Tibial nerve (tissue), 4 donors: ENCODE results near the gene CCDC185. TPM values are rescaled to one million over a fixed set of nuclear protein-coding genes. Genes with fewer than 3 reads are reported as not detected.

Experiments used
- DNase-seq, 2 donors: peaks; one replicate each; pipeline ENCODE4 v3.0.0-alpha.2; 2019; ENCODE audit warnings: low spot score in 2 of 2
- H3K27ac ChIP-seq, 4 donors: fragments of 200-600 bp; sonication (generic) in 3 of 4; one replicate each; pipeline ENCODE4 v1.5.1; 2017 to 2019; ENCODE audit warnings: mild to moderate bottlenecking in 1 of 4
- H3K27me3 ChIP-seq, 2 donors: fragments of 200-600 bp; sonication (generic) in 1 of 2; one replicate each; pipeline versions ENCODE4 v1.5.1 to v1.6.0; 2017 to 2019
- H3K36me3 ChIP-seq, 3 donors: fragments of 200-600 bp; sonication (generic); one replicate each; pipeline ENCODE4 v1.5.1; 2018 to 2019
- H3K4me1 ChIP-seq, 4 donors: fragments of 200-600 bp; sonication (generic) in 3 of 4; one replicate each; pipeline ENCODE4 v1.5.1; 2017 to 2019
- H3K4me3 ChIP-seq, 4 donors: fragments of 200-600 bp; sonication (generic) in 3 of 4; one replicate each; pipeline ENCODE4 v1.5.1; 2017 to 2019; ENCODE audit warnings: mild to moderate bottlenecking in 1 of 4, moderate library complexity in 1 of 4
- H3K9me3 ChIP-seq, 4 donors: fragments of 200-600 bp; sonication (generic) in 3 of 4; one replicate each; pipeline ENCODE4 v1.5.1; 2017 to 2019
- CTCF ChIP-seq, 5 experiments: fragments of 200-600 bp in 3 of 5; fragments of 450-650 bp in 2 of 5; sonication (generic) in 3 of 5; IDR thresholded peaks; one replicate each; pipeline ENCODE4 v1.5.1; 2016 to 2019; ENCODE audit warnings: antibody characterized with exemption in 5 of 5, mild to moderate bottlenecking in 3 of 5, moderate library complexity in 2 of 5
- EP300 ChIP-seq, 2 donors: sonication (generic); formaldehyde crosslinking; IDR thresholded peaks; one replicate each; pipeline ENCODE4 v1.6.1; 2017; ENCODE audit warnings: antibody characterized with exemption in 2 of 2, mild to moderate bottlenecking in 1 of 2
- POLR2A ChIP-seq, 2 donors: fragments of 450-650 bp; IDR thresholded peaks; one replicate each; pipeline ENCODE4 v1.6.1; 2017; ENCODE audit warnings: antibody characterized with exemption in 2 of 2, mild to moderate bottlenecking in 2 of 2, moderate library complexity in 2 of 2
- WGBS, 2 donors: methylation state at CpG; one replicate each; pipeline ENCODE4 v1.1.5; 2018; 5-methylcytosine and 5-hydroxymethylcytosine counted together
- total RNA-seq, 4 donors: library from RNA; depleted of rRNA; stranded (reverse); fragments of >200 nt; gene quantifications; one replicate each; pipeline ENCODE4 v1.1.0, GENCODE V29; 2016

CCDC185 gene
- total RNA-seq, 4 donors from 2014 or later, result not detected

- Histone ChIP-seq H3K36me3 (no peaks in the 10 kb centered on the region), H3K27me3 (no peaks in the 10 kb centered on the region), H3K4me3 (no peak overlapping the region), H3K27ac (no peak overlapping the region), H3K4me1 (no peaks in the 10 kb centered on the region), H3K9me3 (no peaks in the 10 kb centered on the region)
- 47 to 89% methylated on average over 1 to 2 of the region's 2 CpGs for WGBS, 2 donors
- TF ChIP-seq POLR2A (IDR thresholded peaks at IDR 0.05) (no peak), EP300 (IDR thresholded peaks at IDR 0.05) (no peak), CTCF (IDR thresholded peaks at IDR 0.05) (no peak)
- DNase-seq, result no peak
Observed at GRCh38 chr1:223417444-223417843, 24.2 kb downstream of the CCDC185 start.

GRCh38 chr1:223417903-223418663 lies 24.9 kb downstream of the CCDC185 start:
- 59 to 65% methylated on average over 7 of the region's 7 CpGs for WGBS, 2 donors
- no peaks in the 10 kb centered on the region for H3K27me3 ChIP-seq
- no peak for DNase-seq
- no peaks in the 10 kb centered on the region for H3K4me1 ChIP-seq
- H3K4me3 ChIP-seq, result no peak overlapping the region
- no peak overlapping the region for H3K27ac ChIP-seq
- H3K36me3 ChIP-seq, result no peaks in the 10 kb centered on the region
- TF ChIP-seq POLR2A (IDR thresholded peaks at IDR 0.05), result no peak
- no peak for TF ChIP-seq EP300 (IDR thresholded peaks at IDR 0.05)
- no peak for TF ChIP-seq CTCF (IDR thresholded peaks at IDR 0.05)
- no peaks in the 10 kb centered on the region for H3K9me3 ChIP-seq

- no peaks in the 10 kb centered on the region for H3K9me3 ChIP-seq
- H3K36me3 ChIP-seq, result no peaks in the 10 kb centered on the region
- H3K4me3 ChIP-seq, result no peak overlapping the region
- no peak overlapping the region for H3K27ac ChIP-seq
- DNase-seq, result no peak
- H3K27me3 ChIP-seq, result no peaks in the 10 kb centered on the region
- H3K4me1 ChIP-seq, result no peaks in the 10 kb centered on the region
- TF ChIP-seq CTCF (IDR thresholded peaks at IDR 0.05), result no peak
- no peak for TF ChIP-seq EP300 (IDR thresholded peaks at IDR 0.05)
- WGBS, 2 donors, result 92 to 96% methylated on average over 8 of the region's 8 CpGs
Observed at GRCh38 chr1:223419115-223419514, 25.9 kb downstream of the CCDC185 start.

GRCh38 chr1:223419561-223419960 lies 26.3 kb downstream of the CCDC185 start:
- no peaks in the 10 kb centered on the region for H3K9me3 ChIP-seq
- no peaks in the 10 kb centered on the region for H3K27me3 ChIP-seq
- DNase-seq, result no peak
- no peaks in the 10 kb centered on the region for H3K4me1 ChIP-seq
- H3K4me3 ChIP-seq, result no peak overlapping the region
- no peak for TF ChIP-seq POLR2A (IDR thresholded peaks at IDR 0.05)
- TF ChIP-seq EP300 (IDR thresholded peaks at IDR 0.05), result no peak
- no peak for TF ChIP-seq CTCF (IDR thresholded peaks at IDR 0.05)
- no peak overlapping the region for H3K27ac ChIP-seq
- no peaks in the 10 kb centered on the region for H3K36me3 ChIP-seq
- WGBS, 2 donors, result 77 to 79% methylated on average over 10 of the region's 10 CpGs

- H3K4me3 ChIP-seq, result no peak overlapping the region
- H3K36me3 ChIP-seq, result no peaks in the 10 kb centered on the region
- 46 to 47% methylated on average over 1 of the region's 1 CpG for WGBS, 2 donors
- H3K27me3 ChIP-seq, result no peaks in the 10 kb centered on the region
- H3K9me3 ChIP-seq, result no peaks in the 10 kb centered on the region
- no peaks in the 10 kb centered on the region for H3K4me1 ChIP-seq
- no peak for TF ChIP-seq POLR2A (IDR thresholded peaks at IDR 0.05)
- no peak for TF ChIP-seq CTCF (IDR thresholded peaks at IDR 0.05)
- no peak for TF ChIP-seq EP300 (IDR thresholded peaks at IDR 0.05)
- no peak for DNase-seq
- H3K27ac ChIP-seq, result no peak overlapping the region
Observed at GRCh38 chr1:223421025-223421424, 27.8 kb downstream of the CCDC185 start.
